ENCODE results near the gene ATP6V0A4. TPM values are rescaled to one million over a fixed set of nuclear protein-coding genes. Genes with fewer than 3 reads are reported as not detected.

Gene ATP6V0A4
- total RNA-seq, 1 experiment from 2014 or later = not detected

- no peaks in the 10 kb centered on the region for H3K36me3 ChIP-seq (ENCODE audit: insufficient read depth, low read length, poor library complexity, severe bottlenecking)
- H3K4me1 ChIP-seq (ENCODE audit: insufficient read depth, low read length, poor library complexity, severe bottlenecking) = no peaks in the 10 kb centered on the region
- no peak overlapping the region for H3K4me3 ChIP-seq (ENCODE audit: low read depth, low read length, poor library complexity, severe bottlenecking)
- intact Hi-C loops (cut with micrococcal nuclease; ENCODE audit: unreplicated experiment) = no loop called here
- H3K27me3 ChIP-seq (replicated peaks; ENCODE audit: insufficient read depth, low read depth, low read length, poor library complexity) = peaks cover 28% of the 10 kb centered on the region
- TF ChIP-seq EZH2 (IDR thresholded peaks at IDR 0.05; ENCODE audit: borderline replicate concordance, low read depth, low read length, poor library complexity, severe bottlenecking) = no peak
- TF ChIP-seq, protein P1, sequence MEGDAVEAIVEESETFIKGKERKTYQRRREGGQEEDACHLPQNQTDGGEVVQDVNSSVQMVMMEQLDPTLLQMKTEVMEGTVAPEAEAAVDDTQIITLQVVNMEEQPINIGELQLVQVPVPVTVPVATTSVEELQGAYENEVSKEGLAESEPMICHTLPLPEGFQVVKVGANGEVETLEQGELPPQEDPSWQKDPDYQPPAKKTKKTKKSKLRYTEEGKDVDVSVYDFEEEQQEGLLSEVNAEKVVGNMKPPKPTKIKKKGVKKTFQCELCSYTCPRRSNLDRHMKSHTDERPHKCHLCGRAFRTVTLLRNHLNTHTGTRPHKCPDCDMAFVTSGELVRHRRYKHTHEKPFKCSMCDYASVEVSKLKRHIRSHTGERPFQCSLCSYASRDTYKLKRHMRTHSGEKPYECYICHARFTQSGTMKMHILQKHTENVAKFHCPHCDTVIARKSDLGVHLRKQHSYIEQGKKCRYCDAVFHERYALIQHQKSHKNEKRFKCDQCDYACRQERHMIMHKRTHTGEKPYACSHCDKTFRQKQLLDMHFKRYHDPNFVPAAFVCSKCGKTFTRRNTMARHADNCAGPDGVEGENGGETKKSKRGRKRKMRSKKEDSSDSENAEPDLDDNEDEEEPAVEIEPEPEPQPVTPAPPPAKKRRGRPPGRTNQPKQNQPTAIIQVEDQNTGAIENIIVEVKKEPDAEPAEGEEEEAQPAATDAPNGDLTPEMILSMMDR (conservative IDR thresholded peaks at IDR 0.05; ENCODE audit: low read depth, low read length) = no peak
- no peak overlapping the region for H3K27ac ChIP-seq (ENCODE audit: low read depth, low read length, poor library complexity, severe bottlenecking)
- no peak for DNase-seq (ENCODE audit: low spot score)
- ChIA-PET POLR2A (ENCODE audit: low non-redundant PET) (no interaction called here), CTCF (no interaction called here)
- H3K9me3 ChIP-seq (ENCODE audit: low read depth, low read length, poor library complexity, severe bottlenecking) = no peaks in the 10 kb centered on the region
- BruUV-seq (replicated peaks) = no TSS peak
Measured at GRCh38 chr7:138657854-138658386, 140.1 kb downstream of the ATP6V0A4 start.

DNA sequence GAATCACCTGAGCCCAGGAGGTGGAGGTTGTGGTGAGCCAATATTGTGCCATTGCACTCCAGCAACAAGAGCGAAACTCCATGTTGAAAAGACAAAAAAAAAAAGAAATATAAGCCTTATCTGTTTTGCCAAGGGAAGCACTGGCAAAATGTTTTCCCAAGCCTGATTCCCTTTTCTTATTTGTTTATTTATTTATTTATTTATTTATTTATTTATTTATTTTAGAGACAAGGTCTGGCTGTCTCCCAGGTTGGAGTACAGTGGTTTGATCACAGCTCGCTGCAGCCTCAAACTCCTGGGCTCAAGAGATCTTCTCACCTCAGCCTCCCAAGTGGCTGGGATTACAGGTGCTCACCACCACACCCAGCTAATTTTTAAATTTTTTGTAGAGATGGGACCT, 141.0 kb downstream of the ATP6V0A4 start:
- no TSS peak for BruUV-seq (replicated peaks)
- Histone ChIP-seq H3K4me3 (ENCODE audit: low read depth, low read length, poor library complexity, severe bottlenecking) (no peak overlapping the region), H3K27me3 (replicated peaks; ENCODE audit: insufficient read depth, low read depth, low read length, poor library complexity) (peaks cover 20% of the 10 kb centered on the region), H3K36me3 (ENCODE audit: insufficient read depth, low read length, poor library complexity, severe bottlenecking) (no peaks in the 10 kb centered on the region), H3K27ac (ENCODE audit: low read depth, low read length, poor library complexity, severe bottlenecking) (no peak overlapping the region), H3K9me3 (ENCODE audit: low read depth, low read length, poor library complexity, severe bottlenecking) (no peaks in the 10 kb centered on the region), H3K4me1 (ENCODE audit: insufficient read depth, low read length, poor library complexity, severe bottlenecking) (no peaks in the 10 kb centered on the region)
- no peak for TF ChIP-seq EZH2 (IDR thresholded peaks at IDR 0.05; ENCODE audit: borderline replicate concordance, low read depth, low read length, poor library complexity, severe bottlenecking)
- TF ChIP-seq, protein P1 (conservative IDR thresholded peaks at IDR 0.05; ENCODE audit: low read depth, low read length) = no peak
- ChIA-PET CTCF (no interaction called here), POLR2A (ENCODE audit: low non-redundant PET) (no interaction called here)
- intact Hi-C loops (cut with micrococcal nuclease; ENCODE audit: unreplicated experiment) = no loop called here
- no peak for DNase-seq (ENCODE audit: low spot score)

Other genes with a start within 250 kb of the ATP6V0A4 start
- not detected in 2 replicates for gene SVOPL, start 96.8 kb downstream of the ATP6V0A4 start, total RNA-seq (2021)
- not detected in 2 replicates for gene TMEM213, start 202 bp downstream of the ATP6V0A4 start, total RNA-seq (2021)
- 2.5 and 4.2 TPM in 2 replicates for gene KIAA1549, start 183.2 kb upstream of the ATP6V0A4 start, total RNA-seq (2021)
- gene ZC3HAV1L, start 237.8 kb upstream of the ATP6V0A4 start, total RNA-seq (2021) = 35.3 and 36.5 TPM in 2 replicates

Data from A673 (cell line).